ENCODE data around the gene HAAO. TPM values are rescaled to one million over a fixed set of nuclear protein-coding genes. Genes with fewer than 3 reads are reported as not detected.

HAAO gene
- total and polyA plus RNA-seq, 2 of the 13 experiments (the other 11 are each of a cell fraction or from before 2014, with no cell fraction given): 36.1 to 42.7 TPM

GRCh38 chr2:42762155-42762554 is 30.2 kb downstream of the HAAO start:
- no peaks in the 10 kb centered on the region for H3K9me3 ChIP-seq (ENCODE audit: low read length)
- no peak overlapping the region for H3K4me3 ChIP-seq (replicated peaks in 1 of 3; ENCODE audit: insufficient read depth in 1 of 3, low read depth in 2 of 3, low read length in 3 of 3)
- no peaks in the 10 kb centered on the region for H4K20me1 ChIP-seq (ENCODE audit: insufficient read depth, low read length)
- ChIA-PET POLR2A (interaction anchor here (1.0 kb wide), 1 partner anchor 23 kb away, joined by 3 read pairs; no protein-coding TSS in a partner anchor), CTCF (ENCODE audit: low intra/inter-chr PET ratio, low total read pairs) (no interaction called here)
- in situ Hi-C loops (cut with HindIII; ENCODE audit: extremely low pct_ligation_motif_present, low pct_unique_long_range_greater_than_20kb): no loop called here
- no peaks in the 10 kb centered on the region for H3K79me2 ChIP-seq (ENCODE audit: insufficient read depth, low read length)
- no peaks in the 10 kb centered on the region for H3K36me3 ChIP-seq (replicated peaks in 1 of 2; ENCODE audit: control insufficient read depth in 1 of 2, insufficient read depth in 2 of 2, low read length in 2 of 2)
- no peak overlapping the region for H3K27ac ChIP-seq (ENCODE audit: extremely low read length, insufficient read depth, low read length)
- H2AFZ ChIP-seq (ENCODE audit: low read length): no peak overlapping the region
- FAIRE-seq (no peak), DNase-seq (ENCODE audit: low spot score) (no peak), ATAC-seq (peak; percentile 9; the same call in 2 of the 3 replicates)
- no peak overlapping the region for H3K4me2 ChIP-seq (ENCODE audit: low read depth, low read length)
- no TSS peak for BruUV-seq (replicated peaks)
- H3K9ac ChIP-seq (ENCODE audit: insufficient read depth, low read depth, low read length): no peak overlapping the region
- H3K4me1 ChIP-seq (ENCODE audit: insufficient read depth, low read length): peaks cover 6% of the 10 kb centered on the region
- no peaks in the 10 kb centered on the region for H3K27me3 ChIP-seq (ENCODE audit: control insufficient read depth in 1 of 2, insufficient read depth in 2 of 2, low read length in 2 of 2)
- WGBS (ENCODE audit: low lambda C conversion rate): 86% methylated on average over 5 of the region's 5 CpGs
- intact Hi-C loops (cut with micrococcal nuclease; ENCODE audit: unreplicated experiment): no loop called here
- TF ChIP-seq SKI (IDR thresholded peaks at IDR 0.05; ENCODE audit: partially characterized antibody) (no peak), NFYC (CRISPR knock-in tag; IDR thresholded peaks at IDR 0.05) (no peak), AGO1 (IDR thresholded peaks at IDR 0.05; ENCODE audit: low read depth, low read length, poor library complexity, severe bottlenecking) (no peak), ZFP36L1 (CRISPR knock-in tag; IDR thresholded peaks at IDR 0.05) (no peak), ZBTB40 (IDR thresholded peaks at IDR 0.05) (no peak), ZBTB40 (CRISPR knock-in tag; IDR thresholded peaks at IDR 0.05) (no peak), ZNF83 (CRISPR knock-in tag; IDR thresholded peaks at IDR 0.05; ENCODE audit: borderline replicate concordance) (no peak), ZBTB2 (CRISPR knock-in tag; IDR thresholded peaks at IDR 0.05; ENCODE audit: low read depth) (no peak), KLF11 (CRISPR knock-in tag; IDR thresholded peaks at IDR 0.05) (no peak), ZNF180 (CRISPR knock-in tag; IDR thresholded peaks at IDR 0.05; ENCODE audit: borderline replicate concordance, low read depth) (no peak), USF2 (IDR thresholded peaks at IDR 0.05; ENCODE audit: low read depth, low read length) (no peak), USF2 (CRISPR knock-in tag; IDR thresholded peaks at IDR 0.05; ENCODE audit: borderline replicate concordance) (no peak), CEBPG (CRISPR knock-in tag; IDR thresholded peaks at IDR 0.05) (no peak), HDAC6 (IDR thresholded peaks at IDR 0.05; ENCODE audit: low read depth, low read length) (no peak)
